IPS-NIHi7 (cell line): Measurements from ENCODE around the gene ADK.
"Not testable (repeated sequence)": the region's sequence is repeated elsewhere in the genome, so short reads cannot be mapped to it uniquely, and the experiment has no call there.

Experiments used
- DNase-seq: peaks from one replicate; pipeline ENCODE4 v3.0.0; 2012; ENCODE audit warnings: mixed read lengths; ENCODE audit errors: extremely low spot score

ADK gene

DNA sequence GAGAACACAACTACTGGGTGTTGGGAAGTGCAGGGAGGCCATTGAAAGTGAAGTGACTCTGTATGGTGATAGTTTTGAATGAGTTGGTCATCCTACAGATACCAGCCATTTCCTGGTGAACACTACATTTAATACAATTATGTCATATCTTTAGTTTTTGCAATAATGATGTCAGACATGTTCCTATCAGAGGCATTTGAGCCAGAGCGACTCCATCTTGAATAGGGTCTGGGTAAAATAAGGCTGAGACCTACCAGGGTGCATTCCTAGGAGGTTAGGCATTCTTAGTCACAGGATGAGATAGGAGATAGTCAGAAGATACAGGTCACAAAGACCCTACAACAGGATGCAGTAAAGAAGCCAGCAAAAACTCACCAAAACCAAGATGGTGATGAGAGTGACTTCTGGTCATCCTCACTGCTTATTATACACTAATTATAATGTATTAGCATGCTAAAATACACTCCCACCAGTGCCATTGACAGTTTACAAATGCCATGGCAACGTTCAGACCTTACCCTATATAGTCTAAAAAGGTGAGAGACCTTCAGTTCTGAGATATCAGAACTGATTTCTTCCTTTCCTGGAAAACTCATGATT is 28.2 kb downstream of the ADK start:
- DNase-seq, result no peak

DNA sequence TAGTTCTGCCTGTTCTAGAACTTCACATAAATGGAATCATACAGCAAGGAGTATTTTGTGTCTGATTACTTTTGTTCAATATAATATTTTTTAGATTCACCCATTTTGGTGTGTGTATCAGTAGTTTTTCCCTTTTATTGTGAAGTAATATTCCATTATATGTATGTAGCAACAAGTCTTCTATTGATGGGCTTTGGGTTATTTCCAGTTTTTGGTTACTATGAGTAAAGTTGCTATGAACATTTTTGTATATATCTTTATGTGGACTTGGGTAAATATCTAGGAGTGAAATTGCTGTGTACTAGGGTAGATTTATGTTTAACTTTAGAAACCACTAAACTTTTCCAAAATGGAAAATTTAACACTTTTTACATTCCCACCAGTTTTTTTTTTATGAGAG is 35.7 kb downstream of the ADK start:
- DNase-seq, result no peak

DNA sequence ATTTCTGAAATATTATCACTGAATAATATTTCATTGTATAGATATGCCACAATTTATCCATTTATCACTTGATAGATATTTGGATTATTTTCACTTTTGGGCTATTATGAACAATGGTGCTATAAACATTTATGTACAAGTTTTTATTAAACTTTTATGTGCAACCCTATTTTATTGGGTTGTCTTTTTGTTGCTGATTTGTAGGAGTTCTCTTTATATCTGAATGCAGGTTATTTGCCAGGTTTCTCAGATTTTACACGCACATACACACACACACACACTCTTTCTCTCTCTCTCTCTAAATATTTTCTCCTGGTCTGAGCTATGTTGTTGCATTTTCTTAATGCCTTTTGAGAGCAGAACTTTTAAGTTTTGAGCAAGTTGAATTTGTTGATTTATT is 36.2 kb downstream of the ADK start:
- DNase-seq, result no peak

DNA sequence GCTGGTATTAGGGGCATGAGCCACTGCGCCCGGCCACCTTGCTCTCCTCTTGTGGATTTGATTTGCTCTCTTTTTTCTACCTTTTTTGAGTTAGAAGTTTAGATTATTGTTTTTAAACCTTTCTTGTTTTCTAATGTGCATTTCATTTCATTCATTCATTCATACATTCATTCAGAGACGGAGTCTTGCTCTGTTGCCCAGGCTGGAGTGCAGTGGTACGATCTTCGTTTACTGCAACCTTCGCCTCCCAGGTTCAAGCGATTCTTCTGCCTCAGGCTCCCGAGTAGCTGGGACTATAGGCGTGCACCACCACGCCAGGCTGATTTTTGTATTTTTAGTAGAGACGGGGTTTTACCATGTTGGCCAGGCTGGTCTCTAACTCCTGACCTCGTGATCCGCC is 37.6 kb downstream of the ADK start:
- not testable (repeated sequence) for DNase-seq

DNA sequence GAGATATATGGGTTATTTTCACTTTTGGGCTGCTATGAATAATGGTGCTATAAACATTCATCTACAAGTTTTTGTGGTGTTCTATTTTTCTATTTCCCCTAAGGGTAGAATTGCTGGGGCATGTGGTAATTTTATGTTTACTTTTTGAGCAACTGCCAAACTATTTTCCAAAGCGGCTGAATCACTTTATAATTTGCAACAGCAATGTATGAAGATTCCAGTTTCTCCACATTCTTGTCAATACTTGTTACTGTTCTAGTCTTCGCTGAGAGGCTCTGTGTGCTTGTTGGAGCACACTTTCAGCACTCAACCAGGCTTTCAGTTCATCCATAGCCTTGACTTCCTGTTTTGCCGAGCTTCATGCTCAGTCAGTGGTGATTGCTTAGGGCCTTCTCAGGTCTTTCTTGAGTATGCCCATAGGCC is 39.0 kb downstream of the ADK start:
- DNase-seq, result no peak

DNA sequence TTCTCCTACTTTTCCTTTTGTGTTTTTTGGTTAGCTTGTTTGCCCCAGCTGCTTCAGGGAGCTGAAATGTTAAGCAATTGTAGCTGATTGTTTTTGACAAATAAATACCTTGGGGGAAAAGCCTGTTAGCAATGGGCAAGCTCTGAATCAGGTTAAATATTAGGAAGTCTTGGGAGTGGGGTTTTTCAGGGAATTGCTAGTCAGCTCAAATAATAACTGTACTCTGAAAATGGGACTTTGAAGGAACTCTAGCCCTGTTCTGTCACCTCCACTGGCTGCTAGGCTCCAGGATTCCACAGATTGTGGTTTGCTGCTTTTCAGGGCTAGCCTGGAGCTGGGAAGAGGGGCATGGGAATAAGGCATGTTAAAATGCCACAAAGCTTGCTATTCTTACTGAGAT is 39.5 kb downstream of the ADK start:
- DNase-seq, result no peak

DNA sequence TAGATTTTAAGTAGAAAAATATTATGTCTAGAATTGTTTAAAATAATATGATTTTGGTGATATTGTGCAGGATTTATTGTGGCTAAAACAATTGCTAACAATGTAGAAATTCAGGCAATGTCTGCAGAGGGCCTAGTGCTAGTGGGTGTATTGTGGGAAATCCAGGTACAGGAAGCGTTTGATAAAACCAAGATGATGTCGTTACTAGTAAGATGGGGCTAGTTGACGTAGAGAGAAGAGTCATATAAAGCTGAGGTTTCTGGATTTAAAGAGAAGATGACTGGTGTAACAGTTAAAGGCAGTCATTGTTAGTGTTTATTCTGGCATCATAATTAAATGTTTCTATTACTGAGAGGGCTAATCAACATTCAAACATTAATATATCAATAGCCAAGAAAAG is 43.5 kb downstream of the ADK start:
- no peak for DNase-seq

DNA sequence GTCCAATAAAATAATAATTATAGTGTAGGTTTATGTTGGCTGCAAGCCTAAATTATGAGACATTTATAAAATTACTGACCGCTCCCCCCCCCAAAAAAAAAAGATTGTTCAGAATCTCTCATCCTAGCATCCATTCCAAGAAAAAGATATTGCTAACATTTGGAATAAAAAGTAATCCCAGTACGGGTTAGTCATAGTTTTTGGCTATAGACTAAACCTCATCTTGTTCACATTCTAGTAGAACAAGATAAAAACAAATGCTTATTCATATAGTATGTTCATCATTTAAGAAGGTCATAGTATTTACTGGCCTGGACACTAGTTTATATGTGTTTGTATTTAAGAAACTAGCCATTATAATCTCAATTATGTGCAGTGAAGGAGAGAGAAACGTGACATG is 44.0 kb downstream of the ADK start:
- DNase-seq, result no peak

DNA sequence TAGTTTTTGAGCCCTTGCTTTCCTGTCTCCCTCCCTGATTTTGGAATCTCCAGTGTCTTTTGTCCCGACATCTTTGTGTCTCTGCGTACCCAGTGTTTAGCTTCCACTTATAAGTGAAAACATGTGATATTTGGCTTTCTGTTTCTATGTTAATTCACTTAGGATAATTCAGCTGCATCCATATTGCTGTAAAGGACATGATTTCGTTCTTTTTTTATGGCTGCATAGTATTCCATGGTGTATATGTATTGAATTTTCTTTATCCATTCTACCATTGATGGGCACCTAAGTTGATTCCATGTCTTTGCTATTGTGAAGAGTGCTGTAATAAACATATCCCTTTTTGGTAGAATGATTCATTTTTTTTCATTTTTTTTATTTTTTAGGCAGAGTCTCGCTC is 48.3 kb downstream of the ADK start:
- DNase-seq, result no peak

DNA sequence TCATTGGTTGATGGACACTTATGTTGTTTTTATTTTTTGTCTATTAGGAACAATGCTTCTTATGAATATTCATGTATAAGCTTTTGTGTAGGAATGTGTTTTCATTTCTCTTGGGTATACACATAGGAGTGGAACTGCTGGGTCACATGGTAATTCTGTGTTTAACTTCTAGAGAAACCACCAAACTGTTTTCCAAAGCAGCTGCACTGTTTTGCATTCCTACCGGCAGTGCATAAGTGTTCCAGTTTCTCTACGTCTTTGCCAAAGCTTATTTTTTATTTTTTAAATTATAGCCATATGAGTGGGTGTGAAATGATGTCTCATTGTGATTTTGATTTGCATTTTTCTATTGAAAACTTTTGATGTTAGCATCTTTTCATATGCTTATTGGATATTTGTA is 51.3 kb downstream of the ADK start:
- DNase-seq, result no peak

DNA sequence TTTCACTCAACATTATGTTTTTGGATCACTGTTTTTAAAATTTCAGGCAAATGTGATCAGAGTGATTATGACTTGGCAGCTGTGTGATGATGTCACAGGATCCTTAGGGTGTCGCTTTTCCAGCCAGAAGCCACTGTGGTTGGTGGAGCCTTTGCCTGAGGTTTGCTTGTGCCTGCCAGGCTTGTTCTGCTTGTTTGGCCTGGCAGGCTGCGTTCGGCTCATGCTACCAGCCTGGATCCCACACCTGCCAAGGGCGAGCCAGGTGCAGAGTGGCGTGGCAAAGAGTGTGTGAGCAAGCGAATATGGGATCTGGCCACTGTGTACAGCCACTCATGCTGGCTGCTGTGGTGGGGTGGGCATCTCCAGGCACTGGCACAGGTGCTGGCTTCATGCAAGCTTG is 55.7 kb downstream of the ADK start:
- DNase-seq, result no peak

DNA sequence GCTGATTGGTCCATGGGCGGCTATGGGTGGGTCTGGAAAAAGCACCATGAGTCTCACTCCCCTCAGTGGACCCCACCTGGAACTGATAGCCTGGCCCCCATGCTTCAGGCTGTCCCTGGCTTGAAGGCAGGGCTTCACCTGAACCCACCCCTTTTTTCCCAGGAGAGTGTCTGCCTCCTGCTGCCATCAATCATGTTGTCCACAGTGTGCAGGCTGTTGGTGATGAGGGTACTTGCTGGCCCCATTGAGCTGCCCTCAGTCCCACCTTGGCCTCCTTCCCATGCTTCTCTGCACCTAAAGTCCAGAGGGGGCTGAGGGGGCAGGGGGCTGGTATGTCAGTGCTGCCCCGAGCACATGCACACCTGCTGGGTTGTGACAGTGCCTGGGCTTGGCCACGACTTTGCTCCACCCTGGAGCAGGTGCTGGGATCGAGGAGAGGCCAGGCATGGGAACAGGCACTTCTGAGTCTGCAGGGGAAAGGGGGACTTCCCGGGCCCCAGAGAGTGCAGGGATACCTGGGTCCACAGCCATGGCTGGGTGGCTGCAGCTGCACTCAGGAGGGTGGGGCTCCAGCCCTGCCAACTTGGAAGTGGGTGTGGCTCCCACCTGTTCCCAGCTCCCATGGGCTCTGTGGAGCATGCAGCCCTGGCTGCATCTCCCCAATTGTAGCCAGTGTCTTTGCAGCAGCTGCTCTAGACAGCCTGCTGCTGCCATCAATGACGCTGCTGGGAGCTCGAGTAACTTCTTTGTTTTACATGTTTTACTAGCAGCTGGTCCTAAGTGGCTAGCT is 56.9 kb downstream of the ADK start:
- DNase-seq, result no peak

DNA sequence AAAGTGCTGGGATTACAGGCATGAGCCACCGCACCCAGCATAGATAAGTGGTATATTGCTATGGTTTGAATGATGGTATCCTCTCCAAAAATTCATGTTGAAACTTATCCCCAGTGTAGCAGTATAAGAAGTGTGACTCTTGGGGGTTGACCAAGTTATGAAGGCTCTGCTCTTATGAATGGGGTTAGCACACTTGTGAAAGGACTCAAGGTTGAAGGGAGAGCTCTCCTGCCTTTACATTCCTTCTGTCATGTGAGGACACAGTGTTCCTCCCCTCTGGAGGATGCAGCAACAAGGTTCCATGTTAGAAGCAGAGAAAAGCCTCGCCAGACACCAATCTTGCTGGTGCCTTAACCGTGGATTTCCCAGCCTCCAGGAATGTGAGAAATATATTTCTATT is 58.0 kb downstream of the ADK start:
- no peak for DNase-seq

DNA sequence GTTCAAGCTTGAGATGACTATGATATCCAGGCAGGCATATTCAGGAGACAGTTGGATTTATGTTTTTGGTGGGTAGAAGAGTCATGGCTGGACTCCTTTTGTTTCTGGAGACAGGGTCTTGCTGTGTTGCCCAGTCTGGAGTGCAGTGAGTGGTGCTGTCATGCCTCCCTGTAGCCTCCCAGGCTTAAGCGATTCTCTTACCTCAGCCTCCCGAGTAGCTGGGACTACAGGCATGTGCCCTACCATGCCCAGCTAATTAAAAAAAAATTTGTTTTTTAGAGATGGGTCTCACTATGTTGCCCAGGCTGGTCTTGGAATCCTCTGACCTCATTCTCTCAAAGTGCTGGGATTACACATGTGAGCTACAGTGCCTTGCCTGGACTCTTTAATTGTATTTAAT is 62.0 kb downstream of the ADK start:
- DNase-seq, result no peak

DNA sequence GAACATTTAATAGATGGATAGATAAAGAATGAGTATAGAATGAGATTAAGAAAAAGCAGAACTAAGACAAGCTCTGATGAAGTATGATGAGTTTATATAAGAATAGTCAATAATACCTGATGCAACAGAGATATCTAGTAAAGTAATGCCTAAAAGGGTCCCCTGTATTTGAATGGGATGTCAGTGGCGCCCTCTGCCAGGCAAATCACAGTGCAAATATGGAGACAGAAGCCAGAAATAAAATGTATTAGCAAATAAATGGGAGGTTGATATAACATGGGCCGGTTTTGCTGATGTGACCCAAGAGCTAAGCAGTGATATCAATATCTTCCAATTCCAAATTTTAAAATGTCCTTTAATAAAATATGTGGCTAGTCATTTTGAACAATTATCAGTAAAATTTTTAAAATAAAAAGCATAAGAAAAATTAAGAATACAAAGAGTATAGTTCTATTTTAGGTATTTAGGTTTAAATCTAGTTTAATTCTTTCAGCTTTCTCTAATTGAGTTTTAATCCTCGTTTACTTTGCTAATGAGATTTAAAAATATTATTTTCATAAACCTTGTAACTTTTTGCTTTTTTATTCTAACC is 62.6 kb downstream of the ADK start:
- peak; percentile 50 for DNase-seq

DNA sequence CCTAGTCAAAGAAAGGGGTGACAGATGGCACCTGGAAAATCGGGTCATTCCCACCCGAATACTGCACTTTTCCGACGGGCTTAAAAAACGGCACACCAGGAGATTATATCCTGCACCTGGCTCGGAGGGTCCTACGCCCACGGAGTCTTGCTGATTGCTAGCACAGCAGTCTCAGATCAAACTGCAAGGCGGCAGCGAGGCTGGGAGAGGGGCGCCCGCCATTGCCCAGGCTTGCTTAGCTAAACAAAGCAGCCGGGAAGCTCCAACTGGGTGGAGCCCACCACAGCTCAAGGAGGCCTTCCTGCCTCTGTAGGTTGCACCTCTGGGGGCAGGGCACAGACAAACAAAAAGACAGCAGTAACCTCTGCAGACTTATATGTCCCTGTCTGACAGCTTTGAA is 66.1 kb downstream of the ADK start:
- DNase-seq, result not testable (repeated sequence)

DNA sequence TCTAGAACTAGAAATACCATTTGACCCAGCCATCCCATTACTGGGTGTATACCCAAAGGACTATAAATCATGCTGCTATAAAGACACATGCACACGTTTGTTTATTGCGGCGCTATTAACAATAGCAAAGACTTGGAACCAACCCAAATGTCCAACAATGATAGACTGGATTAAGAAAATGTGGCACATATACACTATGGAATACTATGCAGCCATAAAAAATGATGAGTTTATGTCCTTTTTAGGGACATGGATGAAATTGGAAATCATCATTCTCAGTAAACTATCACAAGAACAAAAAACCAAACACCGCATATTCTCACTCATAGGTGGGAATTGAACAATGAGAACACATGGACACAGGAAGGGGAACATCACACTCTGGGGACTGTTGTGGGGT is 71.4 kb downstream of the ADK start:
- not testable (repeated sequence) for DNase-seq

DNA sequence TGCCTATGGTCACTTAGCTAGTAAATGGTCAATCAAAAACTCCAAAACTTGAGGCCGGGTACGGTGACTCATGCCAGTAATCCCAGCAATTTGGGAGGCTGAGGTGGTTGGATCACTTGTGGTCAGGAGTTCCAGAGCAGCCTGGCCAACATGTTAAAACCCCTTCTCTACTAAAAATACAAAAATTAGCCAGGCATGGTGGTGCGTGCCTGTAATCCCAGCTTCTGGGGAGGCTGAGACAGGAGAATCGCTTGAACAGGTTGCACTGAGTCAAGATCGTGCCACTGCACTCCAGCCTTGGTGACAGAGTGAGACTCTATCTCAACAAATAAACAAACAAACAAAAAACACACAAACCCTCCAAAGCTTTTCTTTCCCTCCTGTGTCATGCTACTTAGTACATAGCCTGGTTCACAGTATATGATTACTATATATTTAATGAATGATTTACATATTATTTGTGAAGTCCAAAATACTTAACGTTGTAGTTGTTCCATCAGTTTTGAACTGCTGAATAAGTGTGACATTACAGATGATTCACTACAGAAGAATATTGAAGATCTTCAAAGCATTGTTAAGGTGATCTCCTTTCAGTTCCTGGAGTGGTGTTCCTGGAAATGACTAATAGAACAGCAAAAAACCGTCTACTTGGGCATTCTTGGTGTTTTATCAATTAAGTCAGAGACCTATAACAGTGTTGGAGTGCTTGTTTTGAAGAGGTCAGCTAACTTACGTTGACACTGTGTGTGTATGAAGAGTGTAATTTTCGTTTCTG is 72.9 kb downstream of the ADK start:
- DNase-seq, result no peak

DNA sequence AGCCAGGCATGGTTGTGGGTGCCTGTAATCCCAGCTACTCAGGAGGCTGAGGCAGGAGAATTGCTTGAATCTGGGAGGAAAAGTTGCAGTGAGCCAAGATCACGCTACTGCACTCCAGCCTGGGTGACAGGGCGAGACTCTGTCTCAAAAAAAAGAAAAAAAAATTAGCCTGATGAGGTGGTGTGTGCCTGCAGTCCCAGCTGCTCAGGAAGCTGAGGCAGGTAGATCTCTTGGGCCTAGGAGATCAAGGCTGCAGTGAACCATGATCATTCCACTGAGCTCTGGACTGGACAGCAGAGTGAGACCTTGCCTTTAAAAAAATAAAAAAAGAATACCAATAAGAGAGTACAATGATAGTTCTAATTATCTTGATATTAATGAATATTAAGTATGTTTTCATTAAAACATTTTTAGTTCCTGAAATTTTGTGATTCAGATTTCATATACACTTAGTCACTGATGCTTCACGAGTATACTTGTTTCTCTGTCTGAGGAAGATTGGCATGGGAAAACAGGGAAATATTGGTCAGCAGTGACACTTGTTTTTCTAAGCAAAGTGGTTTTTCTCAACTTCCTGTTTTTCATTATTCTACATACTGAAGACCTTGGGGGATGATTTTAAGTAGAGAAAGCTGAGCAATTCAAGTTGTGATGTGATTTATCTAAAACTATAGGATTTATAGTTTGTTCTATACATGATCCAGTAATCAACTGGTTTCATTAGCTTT is 76.8 kb downstream of the ADK start:
- DNase-seq, result no peak

DNA sequence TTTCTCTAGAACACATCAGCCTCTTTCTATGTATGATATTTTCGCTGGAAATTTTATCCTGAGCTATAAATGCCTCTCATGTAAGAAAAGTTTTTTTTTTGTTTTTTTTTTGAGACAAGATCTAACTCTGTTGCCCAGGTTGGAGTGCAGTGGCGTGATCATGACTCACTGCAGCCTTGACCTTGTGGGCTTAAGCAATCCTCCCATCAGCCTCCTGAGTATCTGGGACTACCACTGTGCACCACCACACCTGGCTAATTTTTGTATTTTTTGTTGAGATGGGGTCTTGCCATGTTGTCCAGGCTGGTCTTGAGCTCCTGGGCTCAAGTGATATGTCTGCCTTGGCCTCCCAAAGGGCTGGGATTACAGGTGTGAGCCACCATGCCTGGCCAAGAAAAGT is 80.4 kb downstream of the ADK start:
- DNase-seq, result no peak

DNA sequence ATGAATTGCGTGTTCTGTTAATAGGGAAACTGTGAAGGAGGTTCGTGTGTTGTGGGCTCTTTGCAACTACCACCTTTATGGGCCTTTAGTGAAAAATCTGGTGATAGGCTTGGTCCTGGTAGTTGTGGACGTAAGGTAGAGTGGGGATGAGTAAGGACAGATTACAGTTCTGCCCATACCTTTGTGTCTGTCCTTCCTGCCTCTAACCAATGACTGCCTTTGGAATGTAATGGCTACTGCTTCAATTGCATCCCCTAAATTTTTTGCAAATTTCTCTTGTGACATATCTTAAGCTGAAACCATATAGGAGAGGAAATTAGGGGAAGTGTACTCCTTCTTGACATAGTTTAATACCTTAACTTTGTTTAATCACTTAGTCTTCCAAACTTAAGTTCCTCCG is 82.3 kb downstream of the ADK start:
- no peak for DNase-seq

DNA sequence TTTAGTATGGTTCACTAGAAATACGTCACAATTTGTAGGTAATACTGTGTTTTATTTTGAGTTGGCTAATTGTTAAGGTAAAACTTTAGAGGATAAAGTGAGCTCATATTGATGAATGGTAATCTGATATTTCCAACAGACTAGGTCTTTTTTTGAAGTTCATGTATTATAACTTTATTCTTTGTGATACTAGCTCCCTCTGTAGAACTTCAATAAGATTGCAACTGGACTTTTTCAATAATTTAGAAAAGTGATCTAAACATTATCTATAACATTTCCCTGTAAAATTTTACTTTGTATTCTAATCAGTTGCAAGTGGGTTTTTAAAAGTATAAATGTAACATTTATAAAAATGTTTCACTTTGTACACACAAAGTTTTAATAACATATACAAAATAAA is 83.5 kb downstream of the ADK start:
- no peak for DNase-seq
